Peyer's patch (tissue), 4 donors: Measurements from ENCODE around the gene ANK2. TPM values are rescaled to one million over a fixed set of nuclear protein-coding genes. Genes with fewer than 3 reads are reported as not detected.

Source experiments
- DNase-seq, 3 donors: peaks; one replicate each; pipeline ENCODE4 v3.0.0-alpha.2; 2017 to 2019
- H3K27ac ChIP-seq, 4 donors: fragments of 200-600 bp; sonication (generic); one replicate each; pipeline ENCODE4 v1.5.1; 2016 to 2019
- H3K27me3 ChIP-seq, 2 donors: fragments of 200-600 bp; sonication (generic); one replicate each; pipeline ENCODE4 v1.5.1; 2019
- H3K36me3 ChIP-seq, 3 donors: fragments of 200-600 bp; sonication (generic); one replicate each; pipeline ENCODE4 v1.5.1; 2016 to 2019
- H3K4me1 ChIP-seq, 4 donors: fragments of 200-600 bp; sonication (generic); one replicate each; pipeline ENCODE4 v1.5.1; 2016 to 2019
- H3K4me3 ChIP-seq, 4 donors: fragments of 200-600 bp; sonication (generic); 1 replicate in 3 of 4; 2 replicates in 1 of 4; pipeline ENCODE4 v1.5.1; 2016 to 2019; ENCODE audit warnings: mild to moderate bottlenecking in 1 of 4
- H3K9me3 ChIP-seq, 4 donors: fragments of 200-600 bp; sonication (generic); one replicate each; pipeline ENCODE4 v1.5.1; 2016 to 2019; ENCODE audit warnings: mild to moderate bottlenecking in 1 of 4
- CTCF ChIP-seq, 6 experiments: fragments of 450-650 bp in 4 of 6; fragments of 200-600 bp in 2 of 6; sonication (generic) in 1 of 6; IDR thresholded peaks; one replicate each; pipeline ENCODE4 v1.5.1; 2017 to 2019; ENCODE audit warnings: antibody characterized with exemption in 6 of 6, mild to moderate bottlenecking in 3 of 6, moderate library complexity in 1 of 6
- POLR2A ChIP-seq, 2 donors: fragments of 450-650 bp; IDR thresholded peaks; one replicate each; pipeline ENCODE4 v1.5.1; 2017; ENCODE audit warnings: antibody characterized with exemption in 2 of 2, mild to moderate bottlenecking in 2 of 2, moderate library complexity in 2 of 2
- total RNA-seq, 4 donors: library from RNA; depleted of rRNA; stranded (reverse); fragments of >200 nt; gene quantifications; one replicate each; pipeline ENCODE4 v1.1.0, GENCODE V29; 2016

The ANK2 gene
- total RNA-seq, 4 donors from 2014 or later: 5.3 to 85.0 (median 21.1) TPM

GRCh38 chr4:113314426-113314825, 265.0 kb downstream of the ANK2 start:
- TF ChIP-seq CTCF (IDR thresholded peaks at IDR 0.05) (no peak), POLR2A (IDR thresholded peaks at IDR 0.05) (no peak)
- Histone ChIP-seq H3K9me3 (no peaks in the 10 kb centered on the region), H3K36me3 (no peaks in the 10 kb centered on the region), H3K27me3 (no peaks in the 10 kb centered on the region), H3K4me1 (no peaks in the 10 kb centered on the region), H3K4me3 (no peak overlapping the region), H3K27ac (no peak overlapping the region)
- DNase-seq: no peak

- no peaks in the 10 kb centered on the region for H3K4me1 ChIP-seq
- H3K9me3 ChIP-seq: no peaks in the 10 kb centered on the region
- peak in 2 of 3 donors; percentile 31 to 58 for DNase-seq
- no peak overlapping the region for H3K27ac ChIP-seq
- H3K36me3 ChIP-seq: no peaks in the 10 kb centered on the region
- H3K27me3 ChIP-seq: no peaks in the 10 kb centered on the region
- no peak for TF ChIP-seq POLR2A (IDR thresholded peaks at IDR 0.05)
- TF ChIP-seq CTCF (IDR thresholded peaks at IDR 0.05): no peak
- no peak overlapping the region for H3K4me3 ChIP-seq
Measured at GRCh38 chr4:113316879-113317278, 267.4 kb downstream of the ANK2 start.

GRCh38 chr4:113317523-113317922, 268.1 kb downstream of the ANK2 start:
- no peak overlapping the region for H3K27ac ChIP-seq

GRCh38 chr4:113322736-113323135, 273.3 kb downstream of the ANK2 start:
- no peak for TF ChIP-seq POLR2A (IDR thresholded peaks at IDR 0.05)
- TF ChIP-seq CTCF (IDR thresholded peaks at IDR 0.05): no peak
- Histone ChIP-seq H3K27me3 (no peaks in the 10 kb centered on the region), H3K9me3 (no peaks in the 10 kb centered on the region), H3K36me3 (no peaks in the 10 kb centered on the region), H3K4me1 (no peaks in the 10 kb centered on the region), H3K27ac (no peak overlapping the region), H3K4me3 (no peak overlapping the region)
- no peak for DNase-seq

More at GRCh38 chr4:113317523-113317922, 268.1 kb downstream of the ANK2 start:
- Histone ChIP-seq H3K36me3 (no peaks in the 10 kb centered on the region), H3K27me3 (no peaks in the 10 kb centered on the region), H3K9me3 (no peaks in the 10 kb centered on the region), H3K4me3 (no peak overlapping the region), H3K4me1 (no peaks in the 10 kb centered on the region)
- no peak for TF ChIP-seq CTCF (IDR thresholded peaks at IDR 0.05)
- no peak for DNase-seq

GRCh38 chr4:113325876-113326615, 276.6 kb downstream of the ANK2 start:
- Histone ChIP-seq H3K27me3 (no peaks in the 10 kb centered on the region), H3K36me3 (peaks cover 0 to 4% (median 0%) of the 10 kb centered on the region in 3 donors), H3K4me3 (no peak overlapping the region), H3K9me3 (no peaks in the 10 kb centered on the region), H3K4me1 (no peaks in the 10 kb centered on the region), H3K27ac (no peak overlapping the region)
- no peak for DNase-seq
- no peak for TF ChIP-seq CTCF (IDR thresholded peaks at IDR 0.05)
- TF ChIP-seq POLR2A (IDR thresholded peaks at IDR 0.05): no peak
